HFF-Myc (cell line): ENCODE results near the gene TSNAXIP1.
A peak's percentile ranks its signal among the peaks of the same experiment; 100 is the strongest.

Experiments
- DNase-seq: peaks from one replicate; pipeline ENCODE4 v3.0.0-alpha.2; 2011; ENCODE audit warnings: low read depth; ENCODE audit errors: extremely low read depth
- H3K4me3 ChIP-seq: replicated peaks from 2 replicates; pipeline ENCODE4 v1.5.1; 2011; ENCODE audit warnings: low read depth, mild to moderate bottlenecking, control low read depth, low read length
- CTCF ChIP-seq: IDR thresholded peaks from 2 replicates; pipeline ENCODE4 v1.5.1; 2012; ENCODE audit warnings: mild to moderate bottlenecking, low read depth, low read length, control low read depth; ENCODE audit errors: missing control alignments

TSNAXIP1 gene, protein sequence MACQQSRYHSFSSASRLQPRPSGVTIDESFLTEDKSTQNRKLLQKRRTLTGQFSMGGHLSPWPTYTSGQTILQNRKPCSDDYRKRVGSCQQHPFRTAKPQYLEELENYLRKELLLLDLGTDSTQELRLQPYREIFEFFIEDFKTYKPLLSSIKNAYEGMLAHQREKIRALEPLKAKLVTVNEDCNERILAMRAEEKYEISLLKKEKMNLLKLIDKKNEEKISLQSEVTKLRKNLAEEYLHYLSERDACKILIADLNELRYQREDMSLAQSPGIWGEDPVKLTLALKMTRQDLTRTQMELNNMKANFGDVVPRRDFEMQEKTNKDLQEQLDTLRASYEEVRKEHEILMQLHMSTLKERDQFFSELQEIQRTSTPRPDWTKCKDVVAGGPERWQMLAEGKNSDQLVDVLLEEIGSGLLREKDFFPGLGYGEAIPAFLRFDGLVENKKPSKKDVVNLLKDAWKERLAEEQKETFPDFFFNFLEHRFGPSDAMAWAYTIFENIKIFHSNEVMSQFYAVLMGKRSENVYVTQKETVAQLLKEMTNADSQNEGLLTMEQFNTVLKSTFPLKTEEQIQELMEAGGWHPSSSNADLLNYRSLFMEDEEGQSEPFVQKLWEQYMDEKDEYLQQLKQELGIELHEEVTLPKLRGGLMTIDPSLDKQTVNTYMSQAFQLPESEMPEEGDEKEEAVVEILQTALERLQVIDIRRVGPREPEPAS

DNA sequence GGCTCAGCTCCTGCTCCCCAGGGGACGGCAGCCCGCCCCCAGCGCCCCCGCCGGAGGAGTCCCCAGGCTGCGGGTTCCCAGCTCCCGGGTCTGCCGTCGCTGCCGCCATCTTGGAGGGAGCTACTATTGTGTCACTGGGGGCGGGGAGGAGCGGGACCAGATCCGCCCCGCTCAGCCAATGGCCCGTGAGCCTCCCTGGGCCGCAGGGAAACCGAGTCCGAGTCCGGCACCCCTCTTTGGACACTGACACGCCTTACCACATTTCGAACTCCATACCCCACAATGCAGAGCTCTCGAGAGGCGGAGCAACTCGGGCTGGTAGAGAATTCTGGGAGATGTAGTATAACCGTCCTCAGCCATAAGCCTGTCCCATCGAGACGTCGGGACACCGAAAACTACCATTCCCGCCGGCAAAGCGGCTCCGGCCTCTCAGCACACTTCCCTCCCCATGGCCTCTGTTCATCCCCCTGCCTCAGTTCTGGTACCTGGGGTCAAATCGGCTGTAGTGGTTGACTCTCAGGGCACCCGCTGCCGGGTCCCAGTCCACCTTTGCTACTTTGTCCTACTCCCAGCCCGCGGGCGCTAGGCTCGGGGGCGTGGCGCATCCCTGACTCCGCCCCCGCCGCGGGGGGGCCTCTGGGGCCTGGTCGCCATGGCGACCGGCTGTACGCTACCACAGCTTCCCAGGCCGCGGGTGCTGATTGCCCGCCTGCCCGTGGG is at the start of gene TSNAXIP1, which contains the start of gene RANBP10:
Gene TSNAXIP1, plus strand, starts transcription at position 462 of the 720 bp plus-strand sequence. CDS start 261 bp downstream, outside the sequence.
Gene RANBP10, minus strand, starts transcription at position 133 of the 720 bp plus-strand sequence. Its CDS starts 24 bp downstream, at position 109.
- TF ChIP-seq CTCF = no peak
- DNase-seq = peak; percentile 99

DNA sequence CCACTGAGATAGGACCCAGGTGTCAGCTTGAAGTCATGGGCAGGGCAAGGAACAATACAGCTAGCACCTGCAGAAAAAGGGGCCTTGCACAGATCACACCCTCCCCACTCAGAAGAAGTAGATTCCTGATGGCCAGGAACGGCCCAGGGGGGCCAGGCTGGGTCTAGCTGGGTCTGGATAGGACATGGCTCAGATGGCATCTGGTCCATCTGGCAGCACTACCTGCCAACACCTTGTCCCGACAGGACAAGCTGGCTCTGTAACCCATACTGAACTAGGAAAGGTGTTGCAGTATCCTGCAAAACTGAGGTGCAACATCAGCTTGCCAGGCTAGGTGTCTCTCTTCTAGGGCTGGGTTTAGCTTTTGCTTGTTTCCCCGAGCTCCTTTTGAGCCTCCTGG is 48.7 kb upstream of the TSNAXIP1 start:
- H3K4me3 ChIP-seq = no peak overlapping the region
- no peak for TF ChIP-seq CTCF
- DNase-seq = no peak

More for the DNA sequence above, at the start of gene TSNAXIP1, which contains the start of gene RANBP10:
- peak within 1 kb of the TSS; percentile 96 for H3K4me3 ChIP-seq

DNA sequence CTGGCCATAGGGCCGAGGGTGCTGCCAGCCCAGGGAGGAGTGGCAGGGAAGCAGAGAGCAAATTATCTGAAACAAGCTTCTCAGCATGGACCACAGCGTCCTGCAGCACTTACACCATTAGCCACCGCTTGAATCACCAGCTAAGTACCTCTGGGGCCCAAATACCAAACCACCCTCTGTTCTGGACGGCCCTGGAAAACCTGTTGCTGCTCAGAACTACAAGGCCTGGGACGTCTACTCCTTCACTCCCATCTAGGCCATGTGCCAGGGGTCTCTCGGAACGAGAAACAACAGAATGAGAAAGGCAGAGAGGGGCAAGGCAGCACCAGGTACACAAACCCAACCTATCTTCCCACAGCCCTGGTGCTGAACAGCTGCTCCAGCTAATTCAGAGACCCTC is 47.7 kb upstream of the TSNAXIP1 start:
- no peak for TF ChIP-seq CTCF
- no peak overlapping the region for H3K4me3 ChIP-seq
- no peak for DNase-seq

- TF ChIP-seq CTCF = no peak
- H3K4me3 ChIP-seq = no peak overlapping the region
- DNase-seq = no peak
These were observed 46.3 kb upstream of the TSNAXIP1 start for GRCh38 chr16:67760206-67760955.

- no peak overlapping the region for H3K4me3 ChIP-seq
- DNase-seq = no peak
- TF ChIP-seq CTCF = no peak
These were observed 45.8 kb upstream of the TSNAXIP1 start for GRCh38 chr16:67760956-67761230.

DNA sequence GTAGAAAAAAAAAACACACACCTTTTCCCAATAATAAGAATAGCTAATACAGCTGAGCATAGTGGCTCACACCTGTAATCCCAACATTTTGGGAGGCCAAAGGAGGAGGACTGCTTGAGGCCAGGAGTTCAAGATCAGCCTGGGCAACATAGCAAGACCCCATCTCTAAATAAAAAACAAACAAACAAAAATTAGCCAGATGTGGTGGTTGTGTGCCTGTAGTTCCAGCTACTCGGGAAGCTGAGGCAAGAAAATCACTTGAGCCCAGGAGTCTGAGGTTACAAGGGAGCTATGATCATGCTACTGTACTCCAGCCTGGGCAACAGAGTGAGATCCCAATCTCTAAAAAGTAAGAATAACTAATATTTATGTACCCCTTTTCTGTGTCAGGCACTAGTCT is 44.8 kb upstream of the TSNAXIP1 start:
- no peak overlapping the region for H3K4me3 ChIP-seq
- no peak for DNase-seq
- TF ChIP-seq CTCF = no peak
